Measurements from ENCODE around the gene CADPS2.

The CADPS2 gene
- 0 to 0.09 reads per million in 2 experiments for total RNA-seq

DNA sequence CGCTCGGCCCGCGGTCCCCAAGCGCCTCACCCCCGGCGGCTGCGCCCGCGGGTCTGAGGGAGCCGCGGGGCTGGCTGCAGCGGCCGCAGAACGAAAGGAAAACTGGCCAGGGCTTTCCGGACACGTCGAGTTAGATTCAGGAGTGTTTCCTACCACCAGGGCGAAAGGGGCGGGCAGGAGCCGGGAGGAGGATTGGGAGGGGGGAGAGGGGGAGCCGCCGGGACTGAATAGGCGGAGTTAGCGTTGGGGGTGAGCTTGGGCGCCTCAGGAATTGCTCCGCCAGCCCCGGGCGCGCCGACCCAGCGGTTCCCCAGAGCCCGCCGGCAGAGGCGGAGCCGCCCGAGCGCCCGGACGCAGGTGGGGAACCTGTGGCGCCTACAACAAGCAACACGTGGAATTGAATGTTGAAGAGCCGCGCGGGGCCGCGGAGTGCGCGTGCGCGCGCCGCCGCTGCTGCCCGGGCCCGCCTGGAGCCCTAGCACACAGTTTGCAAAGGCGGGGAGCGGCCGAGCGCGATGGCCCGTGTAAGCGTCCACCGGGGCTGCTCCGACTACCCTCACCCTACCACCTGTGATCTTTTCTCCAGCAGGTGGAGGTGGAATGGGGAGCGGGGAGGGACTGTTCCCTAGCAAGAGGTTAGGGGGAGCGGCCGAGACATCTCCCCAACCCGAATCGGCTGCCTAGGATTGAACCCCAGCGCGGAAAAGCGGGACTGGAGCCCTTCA is at the start of gene CADPS2:
Gene CADPS2, minus strand, starts transcription at position 104 of the 725 bp plus-strand sequence. CDS start 123 bp downstream, outside the sequence.
- DNase-seq (ENCODE audit: low read depth) = no peak

GRCh38 chr7:122935620-122936019 is 49.4 kb upstream of the CADPS2 start:
- no peak for DNase-seq (ENCODE audit: low read depth)

GRCh38 chr7:122919643-122920181 is 33.5 kb upstream of the CADPS2 start:
- no peak for DNase-seq (ENCODE audit: low read depth)

- no peak for DNase-seq (ENCODE audit: low read depth)
These were observed 28.6 kb upstream of the CADPS2 start for GRCh38 chr7:122914812-122915211.

GRCh38 chr7:122913608-122914007 is 27.3 kb upstream of the CADPS2 start:
- no peak for DNase-seq (ENCODE audit: low read depth)

- DNase-seq (ENCODE audit: low read depth) = no peak
These were observed 16.7 kb upstream of the CADPS2 start for GRCh38 chr7:122902751-122903495.

- DNase-seq (ENCODE audit: low read depth) = no peak
These were observed 15.0 kb upstream of the CADPS2 start for GRCh38 chr7:122901250-122901649.

DNA sequence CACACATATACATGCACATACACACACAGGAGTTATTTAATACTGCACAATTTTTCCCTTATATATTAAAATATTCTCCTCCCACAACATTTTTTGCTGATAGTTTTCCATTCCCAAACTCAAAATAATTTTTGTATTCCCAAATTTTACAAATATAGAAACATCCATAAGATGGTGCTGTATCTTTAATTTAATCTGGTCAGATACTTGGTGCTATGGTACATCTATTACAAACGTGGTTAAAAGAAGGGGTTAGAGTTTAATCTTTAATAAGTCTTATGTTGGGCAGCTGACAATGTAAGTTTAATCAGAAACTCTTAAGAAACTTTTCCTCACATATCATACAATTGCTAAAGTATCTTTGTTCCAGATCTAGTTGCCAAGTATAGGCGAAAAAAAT is 10.2 kb upstream of the CADPS2 start:
- DNase-seq (ENCODE audit: low read depth) = no peak

DNA sequence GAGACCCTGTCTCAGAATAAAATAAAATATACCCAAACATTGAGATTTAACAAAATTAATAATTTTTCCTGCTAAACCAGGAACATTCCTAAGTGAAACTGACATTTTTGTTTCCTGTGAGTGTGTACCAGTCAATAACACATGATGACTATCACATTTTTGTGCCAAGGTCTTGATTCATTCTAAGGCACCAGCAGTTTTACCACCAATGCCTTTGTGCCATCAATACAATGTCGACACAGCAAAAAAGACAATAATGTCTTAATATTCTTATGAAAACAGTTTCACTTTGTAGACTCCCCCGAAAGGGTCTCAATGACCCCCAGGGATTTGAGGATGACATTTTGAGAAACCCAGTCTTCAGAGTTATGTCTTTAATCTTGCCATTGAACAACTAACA is 7.2 kb upstream of the CADPS2 start:
- DNase-seq (ENCODE audit: low read depth) = no peak

DNA sequence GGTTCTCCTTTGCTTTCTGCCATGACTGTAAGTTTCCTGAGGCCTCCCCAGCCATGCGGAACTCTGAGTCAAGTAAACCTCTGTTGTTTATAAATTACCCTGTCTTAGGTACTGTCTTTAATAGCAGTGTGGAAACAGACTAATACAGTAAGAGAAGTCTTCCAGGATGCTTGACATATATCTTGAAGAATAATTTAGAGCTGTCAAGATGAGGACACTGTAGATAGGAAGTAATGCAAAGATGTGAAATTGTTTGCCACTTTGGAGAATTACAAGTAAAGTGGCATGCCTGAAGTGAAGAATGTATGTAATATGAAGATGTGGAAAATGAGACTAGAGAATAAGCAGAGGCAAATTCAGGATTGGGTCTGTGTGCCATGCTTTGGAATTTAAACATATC is 2.9 kb upstream of the CADPS2 start:
- no peak for DNase-seq (ENCODE audit: low read depth)

- DNase-seq (ENCODE audit: low read depth) = no peak
These were observed 1.6 kb upstream of the CADPS2 start for GRCh38 chr7:122887848-122888247.

DNA sequence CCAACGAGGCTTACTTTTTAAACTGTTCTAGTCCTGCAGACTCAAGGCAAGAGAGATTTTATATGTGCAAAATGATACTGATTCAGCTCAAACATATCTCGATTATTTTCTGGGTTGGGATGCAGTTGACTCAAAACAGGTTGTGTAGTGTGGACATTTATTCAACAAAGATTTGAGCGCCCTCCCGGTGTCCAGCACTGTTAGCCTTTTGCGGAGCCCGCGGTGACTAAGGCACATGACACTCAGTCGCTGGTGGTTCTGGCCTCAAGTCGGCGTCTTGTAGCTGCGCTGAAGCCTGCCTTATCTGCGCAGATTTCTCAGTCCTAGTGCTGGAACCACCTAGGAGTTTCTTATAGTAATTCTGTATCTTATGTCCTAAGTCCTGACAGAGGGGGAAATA is 938 bp upstream of the CADPS2 start:
- no peak for DNase-seq (ENCODE audit: low read depth)

DNA sequence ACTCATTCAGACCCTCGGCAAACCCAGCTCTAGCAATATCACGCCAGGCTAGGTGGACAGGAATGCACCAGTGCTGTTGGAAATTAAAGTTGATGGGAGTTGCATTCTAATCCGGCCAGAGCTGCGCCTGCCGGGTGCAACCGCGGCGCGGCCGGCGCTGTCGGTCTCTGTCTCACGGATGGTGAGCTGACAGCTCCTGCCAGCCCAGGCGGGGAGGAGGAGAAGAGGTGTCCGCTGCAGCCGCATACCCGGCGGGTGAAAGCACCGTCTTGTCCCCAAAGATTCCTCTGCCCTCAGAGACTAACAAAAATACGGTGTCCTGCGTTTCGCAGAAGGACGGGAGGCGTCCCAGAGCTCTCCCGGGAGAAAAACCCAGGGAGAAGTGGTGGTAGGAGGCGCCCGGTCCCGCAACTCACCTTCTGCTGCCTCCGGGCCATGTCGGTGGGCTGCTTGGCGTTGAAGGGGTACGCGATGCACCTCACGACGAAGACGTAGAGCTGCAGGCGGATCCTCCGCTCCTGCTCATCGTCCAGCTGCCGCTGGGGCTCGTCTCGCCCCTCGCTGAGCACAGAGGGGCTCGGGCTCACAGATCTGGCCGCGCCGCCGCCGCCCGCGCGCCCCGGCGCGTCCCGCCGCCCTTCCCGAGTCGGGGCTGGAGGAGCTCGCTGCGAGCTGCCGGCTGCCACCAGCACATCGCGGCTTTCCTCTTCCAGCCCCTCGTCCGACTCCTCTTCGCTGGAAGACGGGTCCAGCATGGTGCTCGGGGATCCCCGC is 490 bp downstream of the CADPS2 start:
- DNase-seq (ENCODE audit: low read depth) = no peak

DNA sequence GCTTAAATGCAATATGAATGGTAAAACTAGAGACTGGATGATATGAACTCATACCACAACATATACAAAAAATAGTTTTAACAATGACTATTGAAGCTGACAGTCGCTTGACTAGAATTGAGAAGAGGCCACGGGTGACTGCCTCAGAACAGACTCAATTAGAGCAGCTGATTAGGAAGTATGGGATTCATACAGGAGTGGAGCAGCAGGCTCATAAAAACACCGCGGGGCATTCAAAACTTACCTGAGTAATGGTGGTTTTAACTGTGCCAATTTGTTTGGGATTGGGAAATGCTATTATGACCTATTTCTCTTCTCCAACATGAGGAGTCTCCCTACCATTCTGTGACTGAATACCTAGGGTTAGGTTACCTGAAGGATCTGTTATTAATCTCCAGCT is 2.1 kb downstream of the CADPS2 start:
- DNase-seq (ENCODE audit: low read depth) = no peak

- no peak for DNase-seq (ENCODE audit: low read depth)
These were observed 3.1 kb downstream of the CADPS2 start for GRCh38 chr7:122883049-122883680.

DNA sequence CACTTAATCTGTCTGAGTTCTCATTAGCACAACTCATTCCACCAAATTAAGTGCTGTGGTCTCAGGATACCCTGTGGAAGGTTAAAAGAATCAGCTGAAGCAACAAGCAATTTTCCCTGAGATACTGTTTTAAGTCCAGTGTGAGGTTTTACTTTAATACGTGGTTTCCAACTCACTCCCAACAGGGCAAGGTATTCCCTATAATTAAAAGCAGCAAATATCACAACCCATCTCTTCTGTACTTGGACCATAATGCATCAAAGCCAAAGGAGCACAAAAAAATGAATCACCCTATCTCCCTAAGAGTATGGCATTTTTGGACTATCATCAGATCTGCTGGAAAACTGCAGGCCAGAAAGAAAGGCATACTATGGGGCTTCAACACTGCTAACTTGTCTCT is 4.9 kb downstream of the CADPS2 start:
- no peak for DNase-seq (ENCODE audit: low read depth)

GRCh38 chr7:122869260-122869659 is 17.0 kb downstream of the CADPS2 start:
- no peak for DNase-seq (ENCODE audit: low read depth)

DNA sequence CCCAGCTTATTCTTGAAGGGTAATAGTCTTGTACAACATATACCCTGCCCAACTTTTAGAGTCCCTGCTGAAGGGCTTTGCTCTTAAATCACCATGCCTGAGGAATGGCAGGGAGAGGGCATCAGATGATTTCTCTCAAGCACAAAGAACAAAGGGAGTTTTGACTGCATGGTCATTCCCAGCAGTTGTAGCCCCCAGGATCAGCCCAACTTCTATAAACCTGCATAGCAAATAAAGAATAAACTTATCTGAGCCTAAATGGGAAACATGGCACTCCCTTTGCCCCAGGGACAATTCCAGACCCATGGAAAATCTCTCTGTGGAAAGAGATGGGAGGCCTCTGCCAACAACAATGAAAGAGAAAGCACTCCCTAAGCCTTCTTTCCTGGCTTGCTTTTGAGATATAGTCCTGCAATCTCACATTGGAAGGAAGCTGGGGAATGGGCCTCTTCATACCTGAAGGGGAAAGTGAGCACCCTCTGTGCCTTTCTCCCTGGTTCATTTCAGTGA is 18.7 kb downstream of the CADPS2 start:
- DNase-seq (ENCODE audit: low read depth) = no peak

DNA sequence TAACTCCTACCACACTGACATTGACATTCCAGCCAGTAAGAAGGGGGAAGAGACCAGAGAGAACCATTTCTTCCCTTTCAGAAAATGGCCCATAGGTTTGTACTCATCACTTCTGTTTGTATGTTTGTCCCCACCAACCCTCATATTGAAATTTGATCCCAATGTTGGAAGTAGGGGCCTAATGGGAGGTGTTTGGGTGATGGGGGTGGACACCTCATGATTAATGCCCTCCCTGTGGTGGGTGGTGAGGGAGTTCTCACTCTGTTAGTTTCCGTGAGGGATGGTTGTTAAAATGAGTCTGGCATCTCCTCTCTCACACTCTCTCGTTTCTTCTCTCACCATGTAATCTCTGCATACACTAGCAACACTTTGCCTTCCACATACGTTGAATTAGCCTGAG is 21.4 kb downstream of the CADPS2 start:
- no peak for DNase-seq (ENCODE audit: low read depth)

DNA sequence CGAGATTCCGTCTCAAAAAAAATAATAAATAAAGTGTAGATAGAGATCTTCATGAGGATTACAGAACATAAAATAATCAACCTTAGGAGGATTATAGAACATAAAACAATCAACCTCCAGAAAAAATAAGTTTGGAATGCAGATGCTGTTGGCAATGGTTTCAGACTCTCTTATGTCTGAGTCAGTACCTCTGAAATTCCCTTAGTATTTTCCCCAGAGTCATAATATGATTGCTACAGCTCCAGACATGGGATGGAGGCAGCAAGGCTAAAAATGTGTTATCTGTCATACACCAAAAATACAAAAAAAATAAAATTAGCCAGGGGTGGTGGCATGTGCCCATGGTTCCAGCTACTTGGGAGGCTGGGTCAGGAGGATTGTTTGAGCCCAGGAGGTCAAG is 22.2 kb downstream of the CADPS2 start:
- DNase-seq (ENCODE audit: low read depth) = no peak

GRCh38 chr7:122858320-122858719 is 27.9 kb downstream of the CADPS2 start:
- no peak for DNase-seq (ENCODE audit: low read depth)

GRCh38 chr7:122850528-122850927 is 35.7 kb downstream of the CADPS2 start:
- DNase-seq (ENCODE audit: low read depth) = no peak
